Calu3 (cell line): ENCODE results near the gene RIMS3. TPM values are rescaled to one million over a fixed set of nuclear protein-coding genes. Genes with fewer than 3 reads are reported as not detected.

Experiments
- BruUV-seq: library from RNA; stranded (reverse); fragments of 400-500 nt; replicated peaks from 2 replicates; lab custom pipeline; 2021; lab: Mats Ljungman, UMichigan
- CTCF ChIA-PET: fragments of 300-600 bp; sonication (Branson Sonifier 250); formaldehyde crosslinking; loops from one replicate; lab custom pipeline; 2022; ENCODE audit warnings: antibody characterized with exemption; lab: Charles Lee
- DNase-seq: peaks from one replicate; pipeline ENCODE4 v3.0.0; 2022
- H3K27ac Mint-ChIP-seq: one replicate; pipeline ENCODE4 v1.8.0; 2022; ENCODE audit warnings: mixed read lengths; ENCODE audit not compliant: unreplicated experiment
- H3K27me3 Mint-ChIP-seq: one replicate; pipeline ENCODE4 v1.8.0; 2022; ENCODE audit warnings: mixed read lengths; ENCODE audit not compliant: unreplicated experiment
- H3K36me3 Mint-ChIP-seq: one replicate; pipeline ENCODE4 v1.8.0; 2022; ENCODE audit warnings: mild to moderate bottlenecking, moderate library complexity, mixed read lengths; ENCODE audit not compliant: insufficient read depth, unreplicated experiment
- H3K4me1 Mint-ChIP-seq: one replicate; pipeline ENCODE4 v1.8.0; 2022; ENCODE audit warnings: mild to moderate bottlenecking, low read depth, mixed read lengths; ENCODE audit not compliant: unreplicated experiment
- H3K4me3 Mint-ChIP-seq: one replicate; pipeline ENCODE4 v1.8.0; 2022; ENCODE audit warnings: mild to moderate bottlenecking, low read depth, moderate library complexity, mixed read lengths; ENCODE audit not compliant: unreplicated experiment
- H3K9me3 Mint-ChIP-seq: one replicate; pipeline ENCODE4 v1.8.0; 2022; ENCODE audit warnings: low read depth, mixed read lengths; ENCODE audit not compliant: unreplicated experiment
- CTCF ChIP-seq: fragments of 200-600 bp; IDR thresholded peaks from one replicate; pipeline ENCODE4 v1.8.0; 2022; ENCODE audit warnings: antibody characterized with exemption; ENCODE audit not compliant: unreplicated experiment
- intact Hi-C: fragments of 100-400 bp; cut with micrococcal nuclease; formaldehyde crosslinking; loops from one replicate; pipeline ENCODE4 v1.10.0; 2022; ENCODE audit not compliant: unreplicated experiment
- total RNA-seq: library from RNA; stranded (reverse); gene quantifications from 2 replicates; pipeline ENCODE4 v1.2.3, GENCODE V29; 2022

The RIMS3 gene
- total RNA-seq, 1 experiment from 2014 or later = 1.3 TPM

- Mint-ChIP-seq H3K4me1 (peaks cover 35% of the 10 kb centered on the region), H3K36me3 (peaks cover 25% of the 10 kb centered on the region), H3K4me3 (no peak overlapping the region), H3K27ac (no peak overlapping the region), H3K27me3 (no peaks in the 10 kb centered on the region), H3K9me3 (no peaks in the 10 kb centered on the region)
- DNase-seq = no peak
- intact Hi-C loops = no loop called here
- no TSS peak for BruUV-seq
- TF ChIP-seq CTCF = no peak
- CTCF ChIA-PET = interaction anchor here (0.7 to 2.6 kb wide), 2 partner anchors 8 to 45 kb away, joined by 3 to 5 read pairs; no protein-coding TSS in a partner anchor
These were observed 24.3 kb upstream of the RIMS3 start for GRCh38 chr1:40689737-40690136.

GRCh38 chr1:40687661-40688060 lies 22.2 kb upstream of the RIMS3 start:
- TF ChIP-seq CTCF = no peak
- no peak for DNase-seq
- intact Hi-C loops = no loop called here
- no peaks in the 10 kb centered on the region for H3K27me3 Mint-ChIP-seq
- H3K36me3 Mint-ChIP-seq = peaks cover 23% of the 10 kb centered on the region
- no peak overlapping the region for H3K4me3 Mint-ChIP-seq
- no TSS peak for BruUV-seq
- CTCF ChIA-PET = interaction anchor here (0.7 kb wide), 1 partner anchor 633 kb away, joined by 5 read pairs; no protein-coding TSS in a partner anchor
- no peak overlapping the region for H3K27ac Mint-ChIP-seq
- H3K9me3 Mint-ChIP-seq = no peaks in the 10 kb centered on the region
- peaks cover 15% of the 10 kb centered on the region for H3K4me1 Mint-ChIP-seq

- Mint-ChIP-seq H3K27ac (no peak overlapping the region), H3K9me3 (no peaks in the 10 kb centered on the region), H3K27me3 (no peaks in the 10 kb centered on the region), H3K4me1 (peaks cover 9% of the 10 kb centered on the region), H3K36me3 (peaks cover 17% of the 10 kb centered on the region), H3K4me3 (no peak overlapping the region)
- intact Hi-C loops = no loop called here
- no peak for TF ChIP-seq CTCF
- DNase-seq = no peak
- CTCF ChIA-PET = interaction anchor here (0.7 kb wide), 1 partner anchor 634 kb away, joined by 5 read pairs; no protein-coding TSS in a partner anchor
- BruUV-seq = no TSS peak
These were observed 21.6 kb upstream of the RIMS3 start for GRCh38 chr1:40687059-40687458.

GRCh38 chr1:40684669-40685068 lies 19.2 kb upstream of the RIMS3 start:
- Mint-ChIP-seq H3K9me3 (no peaks in the 10 kb centered on the region), H3K27ac (no peak overlapping the region), H3K4me3 (no peak overlapping the region), H3K27me3 (no peaks in the 10 kb centered on the region), H3K36me3 (peaks cover 5% of the 10 kb centered on the region), H3K4me1 (no peaks in the 10 kb centered on the region)
- CTCF ChIA-PET = no interaction called here
- no peak for DNase-seq
- no peak for TF ChIP-seq CTCF
- no TSS peak for BruUV-seq
- intact Hi-C loops = no loop called here
